H1 (cell line): ENCODE measurements around the gene PSG7. TPM values are rescaled to one million over a fixed set of nuclear protein-coding genes. Genes with fewer than 3 reads are reported as not detected.

ENCODE experiments used
- CTCF ChIA-PET: fragments of 300-600 bp; sonication (Branson Sonifier 250); formaldehyde crosslinking; loops from one replicate; lab custom pipeline; 2021; ENCODE audit not compliant: partially characterized antibody; lab: Charles Lee
- POLR2A ChIA-PET: fragments of 300-600 bp; sonication (Branson Sonifier 250); formaldehyde crosslinking; loops from one replicate; lab custom pipeline; 2021; ENCODE audit warnings: inconsistent platforms; ENCODE audit not compliant: partially characterized antibody; lab: Charles Lee
- DNase-seq, 2 experiments: peaks; one replicate each; pipeline versions ENCODE4 v3.0.0 to v3.0.0-alpha.2; 2010 to 2022; ENCODE audit warnings: low spot score in 2 of 2, low read depth in 1 of 2, mixed read lengths in 1 of 2
- FAIRE-seq: peaks from 2 replicates; lab custom pipeline; 2011; peaks lifted over from hg19 to GRCh38; lab: Jason Lieb, UNC
- H2AFZ ChIP-seq: 2 replicates; pipeline ENCODE4 v1.8.1; 2012; ENCODE audit warnings: low read length, inconsistent platforms
- H2AK5ac ChIP-seq: 2 replicates; pipeline ENCODE4 v1.6.1; 2013; ENCODE audit warnings: low read depth, low read length
- H2BK120ac ChIP-seq: replicated peaks from 2 replicates; pipeline ENCODE3; 2013; ENCODE audit warnings: low read depth, low read length, inconsistent platforms
- H2BK12ac ChIP-seq: 2 replicates; pipeline ENCODE4 v1.6.1; 2013; ENCODE audit warnings: low read depth, low read length
- H2BK15ac ChIP-seq: 2 replicates; pipeline ENCODE4 v1.6.1; 2013; ENCODE audit warnings: low read length
- H2BK20ac ChIP-seq: 2 replicates; pipeline ENCODE4 v1.6.1; 2013; ENCODE audit warnings: low read length
- H2BK5ac ChIP-seq: 2 replicates; pipeline ENCODE4 v1.6.1; 2013; ENCODE audit warnings: low read depth, low read length
- H3K14ac ChIP-seq: 2 replicates; pipeline ENCODE4 v1.6.1; 2013; ENCODE audit warnings: inconsistent platforms; ENCODE audit not compliant: insufficient read length
- H3K18ac ChIP-seq: 2 replicates; pipeline ENCODE4 v1.6.1; 2013; ENCODE audit warnings: low read length; ENCODE audit errors: extremely low read depth
- H3K23ac ChIP-seq: 2 replicates; pipeline ENCODE4 v1.6.1; 2013; ENCODE audit warnings: inconsistent platforms; ENCODE audit not compliant: insufficient read length
- H3K23me2 ChIP-seq: 2 replicates; pipeline ENCODE4 v1.6.1; 2013; ENCODE audit warnings: low read depth, low read length
- H3K27ac ChIP-seq: 2 replicates; pipeline ENCODE4 v1.6.1; 2011; ENCODE audit warnings: low read depth, low read length, inconsistent platforms
- H3K27me3 ChIP-seq, 4 experiments: replicated peaks in 1 of 4; 1 replicate in 1 of 4; 2 replicates in 3 of 4; pipeline versions ENCODE4 v1.6.1 to v1.8.1; 2011 to 2013; ENCODE audit warnings: low read length in 3 of 4, mild to moderate bottlenecking in 3 of 4, inconsistent platforms in 2 of 4, mixed read lengths in 2 of 4, moderate library complexity in 1 of 4; ENCODE audit not compliant: control insufficient read depth in 3 of 4, insufficient read depth in 3 of 4; ENCODE audit errors: extremely low read depth in 1 of 4
- H3K36me3 ChIP-seq, 4 experiments: 2 replicates each; pipeline versions ENCODE4 v1.6.1 to v1.8.1; 2011 to 2013; ENCODE audit warnings: mild to moderate bottlenecking in 4 of 4, low read length in 3 of 4, moderate library complexity in 2 of 4, control low read depth in 1 of 4, inconsistent platforms in 1 of 4; ENCODE audit not compliant: insufficient read depth in 4 of 4, control insufficient read depth in 2 of 4
- H3K4ac ChIP-seq: replicated peaks from 2 replicates; pipeline ENCODE3; 2013; ENCODE audit warnings: low read length, low read depth, mixed read lengths, inconsistent platforms; ENCODE audit not compliant: insufficient read length
- H3K4me1 ChIP-seq, 4 experiments: replicated peaks in 1 of 4; 1 replicate in 1 of 4; 2 replicates in 3 of 4; pipeline versions ENCODE4 v1.6.1 to v1.8.1; 2011 to 2013; ENCODE audit warnings: low read length in 3 of 4, inconsistent platforms in 2 of 4, mixed read lengths in 1 of 4; ENCODE audit not compliant: insufficient read depth in 4 of 4, control insufficient read depth in 3 of 4
- H3K4me2 ChIP-seq, 2 experiments: 2 replicates each; pipeline versions ENCODE4 v1.6.1 to v1.8.1; 2011 to 2013; ENCODE audit warnings: low read depth in 2 of 2, low read length in 2 of 2, control low read depth in 1 of 2, inconsistent platforms in 1 of 2, mild to moderate bottlenecking in 1 of 2; ENCODE audit not compliant: insufficient read depth in 1 of 2
- H3K4me3 ChIP-seq, 4 experiments: fragments of 200-600, 300-600 bp in 1 of 4; sonication (generic), shearing (Covaris generic), sonication (Bioruptor Twin) in 1 of 4; 2 replicates each; pipeline versions ENCODE4 v1.5.1 to v1.8.1; 2011 to 2016; ENCODE audit warnings: low read length in 4 of 4, low read depth in 3 of 4, control low read depth in 2 of 4, inconsistent platforms in 2 of 4, mild to moderate bottlenecking in 2 of 4, mixed read lengths in 1 of 4, moderate library complexity in 1 of 4; ENCODE audit not compliant: insufficient read depth in 2 of 4; ENCODE audit errors: extremely low read depth in 1 of 4
- H3K56ac ChIP-seq: replicated peaks from 2 replicates; pipeline ENCODE3; 2013; ENCODE audit warnings: low read depth, mild to moderate bottlenecking, mixed read lengths, low read length, inconsistent platforms; ENCODE audit not compliant: insufficient read length
- H3K79me1 ChIP-seq: 2 replicates; pipeline ENCODE4 v1.6.1; 2013; ENCODE audit warnings: low read depth, low read length, control low read depth
- H3K79me2 ChIP-seq, 2 experiments: 2 replicates each; pipeline versions ENCODE4 v1.6.1 to v1.8.1; 2012 to 2013; ENCODE audit warnings: low read length in 2 of 2, mild to moderate bottlenecking in 2 of 2, inconsistent platforms in 1 of 2; ENCODE audit not compliant: insufficient read depth in 2 of 2, control insufficient read depth in 1 of 2
- H3K9ac ChIP-seq, 4 experiments: replicated peaks in 1 of 4; 1 replicate in 1 of 4; 2 replicates in 3 of 4; pipeline versions ENCODE4 v1.6.1 to v1.8.1; 2011 to 2013; ENCODE audit warnings: low read depth in 3 of 4, low read length in 3 of 4, control low read depth in 2 of 4, mild to moderate bottlenecking in 2 of 4, moderate library complexity in 2 of 4, inconsistent platforms in 1 of 4; ENCODE audit errors: extremely low read depth in 1 of 4
- H3K9me3 ChIP-seq, 2 experiments: 2 replicates each; pipeline versions ENCODE4 v1.6.1 to v1.8.1; 2012 to 2013; ENCODE audit warnings: mild to moderate bottlenecking in 2 of 2, moderate library complexity in 2 of 2, control low read depth in 1 of 2, inconsistent platforms in 1 of 2, low read depth in 1 of 2, low read length in 1 of 2, mixed read lengths in 1 of 2; ENCODE audit not compliant: insufficient read depth in 2 of 2
- H4K20me1 ChIP-seq, 2 experiments: replicated peaks in 1 of 2; 2 replicates each; pipeline versions ENCODE3 to v1.8.1; 2011 to 2013; ENCODE audit warnings: inconsistent platforms in 2 of 2, low read length in 2 of 2, mild to moderate bottlenecking in 1 of 2; ENCODE audit not compliant: insufficient read depth in 2 of 2, control insufficient read depth in 1 of 2
- H4K5ac ChIP-seq: 2 replicates; pipeline ENCODE4 v1.6.1; 2013; ENCODE audit warnings: low read length, low read depth, mixed read lengths, inconsistent platforms; ENCODE audit not compliant: insufficient read length
- H4K8ac ChIP-seq: 2 replicates; pipeline ENCODE4 v1.8.0; 2013; ENCODE audit warnings: mild to moderate bottlenecking, moderate library complexity, low read length, inconsistent platforms; ENCODE audit not compliant: insufficient read depth; ENCODE audit errors: extremely low read depth
- H4K91ac ChIP-seq: replicated peaks from 2 replicates; pipeline ENCODE3; 2013; ENCODE audit warnings: low read length, mixed read lengths, inconsistent platforms; ENCODE audit not compliant: insufficient read length
- BACH1 ChIP-seq: IDR thresholded peaks from 2 replicates; pipeline ENCODE4 v1.6.1; 2012; ENCODE audit warnings: low read length, improper control_type of control experiment
- BCL11A ChIP-seq, 2 experiments: IDR thresholded peaks; one replicate each; pipeline ENCODE4 v1.6.1; 2011; ENCODE audit warnings: low read depth in 2 of 2, low read length in 2 of 2, mild to moderate bottlenecking in 2 of 2
- CBX8 ChIP-seq: fragments of 300-800, 300-1000 bp; sonication (generic); IDR thresholded peaks from 2 replicates; pipeline ENCODE4 v1.7.1; 2016; ENCODE audit warnings: low read depth, low read length, borderline replicate concordance
- CEBPB ChIP-seq: IDR thresholded peaks from 2 replicates; pipeline ENCODE4 v1.6.1; 2012; ENCODE audit warnings: low read depth, low read length
- CTBP2 ChIP-seq: IDR thresholded peaks from 2 replicates; pipeline ENCODE4 v1.7.0; 2011; ENCODE audit warnings: borderline replicate concordance, mild to moderate bottlenecking, moderate library complexity, mixed read lengths, low read length; ENCODE audit not compliant: insufficient read depth, insufficient read length
- GABPA ChIP-seq: IDR thresholded peaks from 2 replicates; pipeline ENCODE4 v1.6.1; 2011; ENCODE audit warnings: mild to moderate bottlenecking, low read length, moderate library complexity, borderline replicate concordance; ENCODE audit not compliant: insufficient read depth
- HDAC6 ChIP-seq: IDR thresholded peaks from one replicate; pipeline ENCODE4 v1.7.1; 2012; ENCODE audit warnings: low read depth, mild to moderate bottlenecking, inconsistent platforms, low read length, moderate library complexity
- SIRT6 ChIP-seq: IDR thresholded peaks from one replicate; pipeline ENCODE4 v1.7.1; 2012; ENCODE audit warnings: low read length, inconsistent platforms
- SIX5 ChIP-seq: IDR thresholded peaks from 2 replicates; pipeline ENCODE4 v1.6.1; 2011; ENCODE audit warnings: mild to moderate bottlenecking, low read depth, low read length
- SP1 ChIP-seq: IDR thresholded peaks from 2 replicates; pipeline ENCODE4 v1.6.1; 2011; ENCODE audit warnings: low read depth, low read length
- SP2 ChIP-seq: IDR thresholded peaks from 2 replicates; pipeline ENCODE4 v1.6.1; 2012; ENCODE audit warnings: mild to moderate bottlenecking, low read length, inconsistent platforms
- SP4 ChIP-seq: IDR thresholded peaks from 2 replicates; pipeline ENCODE4 v1.6.1; 2012; ENCODE audit warnings: low read length, inconsistent platforms
- SUZ12 ChIP-seq: fragments of 200-600 bp; sonication (generic); IDR thresholded peaks from 2 replicates; pipeline ENCODE4 v1.6.1; 2012; ENCODE audit warnings: mild to moderate bottlenecking, inconsistent platforms, low read length, moderate library complexity, mixed read lengths
- WGBS, 2 experiments: shearing (Covaris generic) in 1 of 2; methylation state at CpG; one replicate each; pipeline versions ENCODE4 v1.1.6 to v1.1.7; 2013 to 2015; ENCODE audit warnings: low lambda C conversion rate in 2 of 2, mixed read lengths in 2 of 2, inconsistent platforms in 1 of 2, low coverage in 1 of 2, missing lambda C conversion rate in 1 of 2; ENCODE audit not compliant: insufficient replicate concordance in 2 of 2, insufficient coverage in 1 of 2, insufficient read length in 1 of 2; ENCODE audit errors: extremely low coverage in 1 of 2, missing lambda C conversion rate in 1 of 2; 5-methylcytosine and 5-hydroxymethylcytosine counted together
- polyA plus RNA-seq, 7 experiments: library from polyadenylated mRNA; depleted of rRNA in 3 of 7; stranded (reverse) in 5 of 7; unstranded in 2 of 7; fragments of >200 nt in 5 of 7; fragments of 200-250 nt in 2 of 7; gene quantifications; 1 replicate in 5 of 7; 2 replicates in 1 of 7; 4 replicates in 1 of 7; pipeline versions ENCODE4 v1.2.1 to v1.2.3, GENCODE V29; 2011 to 2013; ENCODE audit warnings: missing spikeins in 2 of 7, mixed read lengths in 2 of 7
- total RNA-seq: library from RNA; stranded (reverse); fragmentation: NEBNext Ultra II Directional; extraction: Animal tissue kit (Norgen Biotek cat#: 25700); gene quantifications from 2 replicates; pipeline ENCODE4 v1.2.1, GENCODE V29; 2021
- TF ChIP-seq, protein P1 (sequence below): IDR thresholded peaks from 2 replicates; pipeline ENCODE4 v1.6.1; 2012; ENCODE audit warnings: inconsistent platforms

PSG7 gene
- total and polyA plus RNA-seq, 2 of the 8 experiments (the other 6 are each of a cell fraction or from before 2014, with no cell fraction given) = not detected

- Histone ChIP-seq H4K8ac (no peak overlapping the region), H3K18ac (no peak overlapping the region), H3K14ac (no peak overlapping the region), H2BK12ac (no peak overlapping the region), H4K91ac (no peak overlapping the region), H3K4me3 (no peak overlapping the region), H3K9ac (no peak overlapping the region), H3K23ac (no peak overlapping the region), H2AFZ (no peak overlapping the region), H2BK5ac (no peak overlapping the region), H2BK15ac (no peak overlapping the region), H2AK5ac (no peak overlapping the region), H3K79me1 (no peaks in the 10 kb centered on the region), H3K36me3 (no peaks in the 10 kb centered on the region), H4K5ac (no peak overlapping the region), H3K27me3 (no peaks in the 10 kb centered on the region), H3K27ac (no peak overlapping the region), H2BK120ac (no peak overlapping the region), H2BK20ac (no peak overlapping the region), H3K79me2 (no peaks in the 10 kb centered on the region), H4K20me1 (no peaks in the 10 kb centered on the region), H3K4me1 (no peaks in the 10 kb centered on the region), H3K4me2 (no peak overlapping the region), H3K56ac (no peak overlapping the region), H3K9me3 (peaks cover 33 to 72% of the 10 kb centered on the region in 2 experiments), H3K4ac (no peak overlapping the region), H3K23me2 (no peaks in the 10 kb centered on the region)
- 39% methylated on average over 3 of the region's 3 CpGs; no CpG with 5 or more reads in 1 of the 2 experiments for WGBS, 2 experiments
- no peak for FAIRE-seq
- DNase-seq = no peak
- ChIA-PET CTCF (interaction anchor here (0.9 kb wide), 1 partner anchor 19 kb away, joined by 3 read pairs; no protein-coding TSS in a partner anchor), POLR2A (no interaction called here)
- TF ChIP-seq GABPA = no peak
- no peak for TF ChIP-seq HDAC6
- no peak for TF ChIP-seq SIRT6
- no peak for TF ChIP-seq SP1
- TF ChIP-seq SP2 = no peak
- no peak for TF ChIP-seq SUZ12
- no peak for TF ChIP-seq CBX8
- no peak for TF ChIP-seq BCL11A (IDR thresholded peaks at IDR 0.05; ENCODE audit: low read depth in 2 of 2, low read length in 2 of 2)
- TF ChIP-seq SP4 = no peak
- TF ChIP-seq BACH1 = no peak
- no peak for TF ChIP-seq CTBP2
- TF ChIP-seq, protein P1, sequence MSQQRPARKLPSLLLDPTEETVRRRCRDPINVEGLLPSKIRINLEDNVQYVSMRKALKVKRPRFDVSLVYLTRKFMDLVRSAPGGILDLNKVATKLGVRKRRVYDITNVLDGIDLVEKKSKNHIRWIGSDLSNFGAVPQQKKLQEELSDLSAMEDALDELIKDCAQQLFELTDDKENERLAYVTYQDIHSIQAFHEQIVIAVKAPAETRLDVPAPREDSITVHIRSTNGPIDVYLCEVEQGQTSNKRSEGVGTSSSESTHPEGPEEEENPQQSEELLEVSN = no peak
- no peak for TF ChIP-seq CEBPB
- no peak for TF ChIP-seq SIX5
Observed at GRCh38 chr19:42919757-42920079, 17.3 kb downstream of the PSG7 start.
